ENCODE results near the gene RABAC1. TPM values are rescaled to one million over a fixed set of nuclear protein-coding genes. Genes with fewer than 3 reads are reported as not detected.
A peak's percentile ranks its signal among the peaks of the same experiment; 100 is the strongest.
"Not testable (repeated sequence)": the region's sequence is repeated elsewhere in the genome, so short reads cannot be mapped to it uniquely, and the experiment has no call there.

RABAC1 gene
- total RNA-seq, 2 experiments from 2014 or later = 35.3 to 49.7 TPM

DNA sequence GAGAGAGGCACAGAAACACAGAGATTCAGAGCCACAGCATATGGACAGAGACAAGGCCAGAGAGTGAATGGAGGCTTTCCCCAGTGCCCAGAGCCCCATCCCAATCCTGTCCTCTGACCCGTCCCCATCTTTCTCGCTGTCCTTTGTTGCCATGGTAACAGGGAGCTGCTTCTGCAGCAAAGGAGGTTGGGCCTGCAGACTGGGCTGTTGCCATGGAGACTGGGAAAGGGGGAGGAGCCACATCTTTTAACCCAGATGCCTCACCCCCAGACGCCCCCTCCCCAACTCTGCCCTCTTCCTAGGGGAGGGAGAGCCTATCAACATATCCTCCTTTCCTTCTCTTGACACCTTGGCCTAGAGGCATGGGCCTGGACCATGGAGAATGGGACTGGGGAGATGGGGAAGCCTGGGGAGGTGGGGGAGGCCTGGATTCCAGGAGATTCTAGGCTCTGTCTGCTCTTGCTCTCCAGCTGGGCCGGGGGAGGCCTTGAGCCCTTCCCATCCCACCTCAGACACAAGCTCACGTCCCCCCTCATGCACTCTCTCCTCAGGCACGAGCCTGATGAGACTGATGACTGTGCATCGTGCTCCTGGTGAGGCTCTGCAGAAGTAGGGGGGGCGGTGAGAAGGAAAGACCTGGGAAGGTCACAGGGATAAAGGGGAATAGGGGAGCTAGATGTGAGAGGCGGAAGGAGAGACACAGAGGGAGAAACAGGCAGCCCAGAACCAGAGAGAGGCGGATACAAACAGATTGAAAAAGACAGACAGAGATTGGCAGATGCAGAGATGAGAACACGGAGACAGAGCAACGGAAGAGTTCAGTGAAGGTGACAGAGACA lies 37.1 kb upstream of the RABAC1 start:
- H3K27me3 Mint-ChIP-seq = peaks cover 52% of the 10 kb centered on the region
- no peak overlapping the region for H3K27ac Mint-ChIP-seq
- ATAC-seq (no peak), DNase-seq (peak; percentile 22)
- CTCF ChIA-PET = interaction anchor here (0.5 to 0.7 kb wide), 3 partner anchors 108 to 1175 kb away, joined by 3 read pairs; no protein-coding TSS in a partner anchor
- no peak overlapping the region for H3K4me3 Mint-ChIP-seq
- H3K36me3 Mint-ChIP-seq (ENCODE audit: low read depth) = no peaks in the 10 kb centered on the region
- no peaks in the 10 kb centered on the region for H3K9me3 Mint-ChIP-seq (ENCODE audit: low read depth)
- peaks cover 29% of the 10 kb centered on the region for H3K4me1 Mint-ChIP-seq
- intact Hi-C loops (cut with DNase I, micrococcal nuclease) = loop anchor here in 1 of 2 experiments (5.0 kb wide), 1 partner anchor 36 kb away; no protein-coding TSS in a partner anchor
- POLR2A ChIA-PET = no interaction called here

DNA sequence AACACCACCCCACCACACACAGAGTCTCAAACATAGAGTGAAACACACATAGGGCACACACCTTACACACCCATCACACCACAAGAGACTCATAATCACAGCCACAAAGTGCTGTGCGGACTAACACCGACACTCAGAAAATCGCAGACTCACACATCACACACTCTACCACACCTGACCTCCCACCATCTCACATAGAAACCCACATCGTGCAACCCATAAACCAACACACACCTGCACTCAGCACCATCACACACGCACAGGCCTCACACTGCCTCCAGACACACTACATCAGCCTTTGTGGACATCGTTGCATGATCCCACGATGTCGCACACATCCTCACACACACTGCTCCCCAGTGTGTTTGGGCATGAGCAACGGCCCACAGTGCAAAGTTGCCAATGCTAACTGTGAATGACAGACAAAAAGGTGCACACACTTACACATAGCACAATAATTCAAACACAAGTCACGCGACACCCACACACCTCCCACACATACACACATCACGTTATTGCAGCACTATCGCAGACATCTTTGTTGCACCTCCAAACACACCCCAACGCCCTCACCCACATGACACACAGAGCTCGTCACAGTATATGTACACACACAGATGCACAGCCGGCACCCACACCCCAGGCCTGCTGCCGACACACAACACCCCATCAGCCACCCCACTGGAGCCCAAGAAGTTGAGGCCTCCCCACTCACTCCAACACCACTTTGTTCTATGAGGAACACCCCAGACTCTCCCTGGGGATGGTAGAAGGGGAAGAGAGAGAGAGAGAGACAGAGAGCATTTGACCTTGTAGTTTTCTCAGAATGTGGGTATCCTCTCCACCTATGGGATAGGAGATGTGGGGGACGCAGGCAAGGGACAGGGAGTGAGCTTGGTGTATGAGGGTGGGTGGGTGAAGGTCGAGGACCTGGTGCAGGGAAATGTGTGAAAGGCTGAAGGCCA lies 36.2 kb upstream of the RABAC1 start:
- POLR2A ChIA-PET = no interaction called here

GRCh38 chr19:41994521-41994971 lies 35.4 kb upstream of the RABAC1 start:
- ATAC-seq (peak; percentile 11), DNase-seq (peak; percentile 34)
- Mint-ChIP-seq H3K4me3 (peak overlapping the region; percentile 2), H3K27ac (no peak overlapping the region), H3K27me3 (peaks cover 39% of the 10 kb centered on the region), H3K4me1 (peaks cover 29% of the 10 kb centered on the region), H3K36me3 (ENCODE audit: low read depth) (no peaks in the 10 kb centered on the region), H3K9me3 (ENCODE audit: low read depth) (no peaks in the 10 kb centered on the region)
- POLR2A ChIA-PET = no interaction called here
- CTCF ChIA-PET = interaction anchor here (0.5 kb wide), 1 partner anchor 224 kb away, joined by 5 read pairs; no protein-coding TSS in a partner anchor
- intact Hi-C loops (cut with DNase I, micrococcal nuclease) = loop anchor here (1.0 to 5.0 kb wide), 2 partner anchors 35 to 58 kb away; partner anchors contain the start of gene RABAC1 (in 1 of the 2)

More for the DNA sequence above, 36.2 kb upstream of the RABAC1 start:
- Mint-ChIP-seq H3K27me3 (peaks cover 46% of the 10 kb centered on the region), H3K36me3 (ENCODE audit: low read depth) (no peaks in the 10 kb centered on the region), H3K9me3 (ENCODE audit: low read depth) (no peaks in the 10 kb centered on the region), H3K27ac (no peak overlapping the region), H3K4me3 (peak overlapping the region; percentile 2), H3K4me1 (peaks cover 29% of the 10 kb centered on the region)
- no peak for ATAC-seq
- CTCF ChIA-PET = interaction anchor here (0.7 kb wide), 1 partner anchor 1174 kb away, joined by 3 read pairs; no protein-coding TSS in a partner anchor
- DNase-seq = no peak
- intact Hi-C loops (cut with DNase I, micrococcal nuclease) = loop anchor here (1.0 to 5.0 kb wide), 3 partner anchors 36 to 57 kb away; partner anchors contain the start of gene RABAC1 (in 1 of the 2)

DNA sequence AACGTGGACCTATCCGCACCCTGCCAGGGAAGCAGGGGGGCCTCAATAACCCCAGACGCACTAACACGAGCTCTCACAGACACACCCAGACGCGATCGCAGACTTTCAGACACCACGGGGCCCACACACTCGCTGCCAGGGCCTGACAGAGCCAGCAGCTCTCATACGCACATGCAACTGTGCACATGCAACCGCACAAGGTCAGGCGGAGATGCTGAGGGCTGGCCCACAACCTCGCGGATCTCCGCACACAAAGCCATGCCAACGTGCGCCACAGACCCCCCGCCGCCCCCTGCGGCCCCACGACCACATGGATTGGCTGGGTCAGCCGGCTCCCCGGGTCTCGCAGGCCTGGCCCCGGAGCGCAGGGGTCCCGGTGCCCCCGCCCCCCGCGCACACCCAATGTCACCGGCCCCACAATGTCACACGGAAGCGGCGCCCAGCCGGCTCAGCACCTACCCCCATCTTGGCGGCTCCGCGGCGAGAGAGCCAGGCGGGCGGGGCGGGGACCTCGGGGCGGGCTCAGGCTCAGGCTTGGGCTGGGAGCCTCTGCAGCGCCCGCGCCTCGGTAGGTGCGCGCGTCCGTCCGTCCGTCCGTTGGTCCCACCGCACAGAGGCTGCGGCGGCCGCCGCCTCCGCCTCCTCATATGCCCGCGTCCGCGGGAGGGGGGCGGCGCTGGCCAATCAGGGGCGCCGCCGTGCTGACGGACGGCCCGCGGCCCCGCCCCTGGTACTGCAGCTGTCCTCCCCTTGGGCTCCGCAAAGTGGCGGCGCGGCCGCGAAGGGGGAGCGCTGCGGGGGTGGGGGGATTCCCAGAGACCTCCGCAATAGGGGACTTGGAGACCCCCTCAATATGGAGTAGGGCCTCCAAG lies 34.7 kb upstream of the RABAC1 start, which contains the start of gene ATP1A3:
TSS of gene ATP1A3 (minus strand) at position 619 of the 872 bp plus-strand sequence. CDS start at position 465, 154 bp downstream.
- Mint-ChIP-seq H3K27ac (no peak within 1 kb of the TSS), H3K4me3 (peak within 1 kb of the TSS; percentile 71), H3K27me3 (peaks cover 35% of the 10 kb centered on the region), H3K4me1 (peaks cover 26% of the 10 kb centered on the region), H3K9me3 (ENCODE audit: low read depth) (no peaks in the 10 kb centered on the region), H3K36me3 (ENCODE audit: low read depth) (no peaks in the 10 kb centered on the region)
- ChIA-PET CTCF (interaction anchor here (0.5 kb wide), 2 partner anchors 29 to 223 kb away, joined by 3 to 5 read pairs; no protein-coding TSS in a partner anchor), POLR2A (no interaction called here)
- DNase-seq = peak; percentile 74
- peak; percentile 78 for ATAC-seq
- intact Hi-C loops (cut with DNase I, micrococcal nuclease) = loop anchor here (1.0 to 5.0 kb wide), 2 partner anchors 35 to 58 kb away; partner anchors contain the start of gene RABAC1 (in 1 of the 2)

DNA sequence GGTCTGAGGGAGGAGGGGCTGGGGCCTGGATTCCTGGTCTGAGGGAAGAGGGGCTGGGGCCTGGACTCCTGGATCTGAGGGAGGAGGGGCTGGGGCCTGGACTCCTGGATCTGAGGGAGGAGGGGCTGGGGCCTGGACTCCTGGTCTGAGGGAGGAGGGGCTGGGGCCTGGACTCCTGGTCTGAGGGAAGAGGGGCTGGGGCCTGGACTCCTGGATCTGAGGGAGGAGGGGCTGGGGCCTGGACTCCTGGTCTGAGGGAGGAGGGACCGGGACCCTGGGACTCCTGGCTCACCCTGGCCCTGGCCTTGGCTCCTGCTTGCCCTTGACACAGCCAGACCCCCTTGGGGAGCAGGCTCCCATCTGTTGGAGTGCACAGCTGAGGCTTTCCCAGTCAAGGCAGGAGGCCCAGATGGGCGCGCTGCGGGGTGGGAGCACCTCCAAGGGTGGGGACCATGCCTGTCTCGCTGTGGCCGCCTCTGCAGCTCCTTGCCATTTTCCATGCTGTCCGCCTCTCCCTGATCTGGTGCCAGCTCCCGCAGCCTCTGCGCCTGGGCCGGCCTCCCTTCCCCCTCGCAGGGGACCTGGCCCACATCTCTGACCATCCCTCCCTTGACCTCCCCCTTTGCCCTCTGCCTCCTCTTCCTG lies 32.9 kb upstream of the RABAC1 start:
- ATAC-seq; H3K27ac Mint-ChIP-seq; DNase-seq; POLR2A ChIA-PET; H3K9me3 Mint-ChIP-seq (ENCODE audit: low read depth); H3K4me3 Mint-ChIP-seq; H3K36me3 Mint-ChIP-seq (ENCODE audit: low read depth): not testable (repeated sequence)
- CTCF ChIA-PET = interaction anchor here (0.6 kb wide), 1 partner anchor 399 kb away, joined by 4 read pairs; no protein-coding TSS in a partner anchor
- H3K27me3 Mint-ChIP-seq = peaks cover 26% of the 10 kb centered on the region
- H3K4me1 Mint-ChIP-seq = peaks cover 18% of the 10 kb centered on the region
- intact Hi-C loops (cut with DNase I, micrococcal nuclease) = loop anchor here in 1 of 2 experiments (5.0 kb wide), 1 partner anchor 60 kb away; no protein-coding TSS in a partner anchor

GRCh38 chr19:41991025-41991424 lies 31.9 kb upstream of the RABAC1 start:
- CTCF ChIA-PET = no interaction called here
- POLR2A ChIA-PET = no interaction called here

DNA sequence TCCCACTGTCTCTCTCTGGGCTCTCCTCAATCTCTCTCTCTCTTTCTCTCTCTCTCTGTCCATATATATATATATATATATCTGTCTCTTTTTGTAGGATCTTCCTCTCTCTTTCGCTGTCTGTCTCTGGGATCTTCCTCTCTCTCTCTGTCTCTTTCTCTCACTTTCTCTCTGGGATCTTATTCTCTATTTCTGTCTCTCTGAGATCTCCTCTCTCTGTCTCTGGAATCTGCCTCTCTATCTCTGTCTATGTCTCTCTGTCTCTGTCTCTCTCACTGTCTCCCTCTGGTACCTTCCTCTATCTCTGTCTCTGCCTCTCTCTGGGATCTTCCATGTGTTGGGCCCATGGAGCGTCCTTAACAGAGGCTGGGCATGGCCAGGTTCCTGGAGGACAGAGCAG lies 31.5 kb upstream of the RABAC1 start:
- Mint-ChIP-seq H3K27me3 (peaks cover 14% of the 10 kb centered on the region), H3K9me3 (ENCODE audit: low read depth) (no peaks in the 10 kb centered on the region), H3K36me3 (ENCODE audit: low read depth) (no peaks in the 10 kb centered on the region), H3K4me3 (no peak overlapping the region), H3K4me1 (peaks cover 12% of the 10 kb centered on the region), H3K27ac (no peak overlapping the region)
- intact Hi-C loops (cut with DNase I, micrococcal nuclease) = loop anchor here in 1 of 2 experiments (5.0 kb wide), 1 partner anchor 62 kb away; no protein-coding TSS in a partner anchor
- CTCF ChIA-PET = no interaction called here
- POLR2A ChIA-PET = no interaction called here
- no peak for ATAC-seq
- DNase-seq = no peak

More at GRCh38 chr19:41991025-41991424, 31.9 kb upstream of the RABAC1 start:
- Mint-ChIP-seq H3K27ac (no peak overlapping the region), H3K36me3 (ENCODE audit: low read depth) (no peaks in the 10 kb centered on the region), H3K4me1 (peaks cover 12% of the 10 kb centered on the region), H3K4me3 (no peak overlapping the region), H3K9me3 (ENCODE audit: low read depth) (no peaks in the 10 kb centered on the region), H3K27me3 (peaks cover 17% of the 10 kb centered on the region)
- DNase-seq = no peak
- intact Hi-C loops (cut with DNase I, micrococcal nuclease) = loop anchor here in 1 of 2 experiments (5.0 kb wide), 1 partner anchor 61 kb away; no protein-coding TSS in a partner anchor
- no peak for ATAC-seq

GRCh38 chr19:41990028-41990427 lies 30.9 kb upstream of the RABAC1 start:
- CTCF ChIA-PET = no interaction called here
- Mint-ChIP-seq H3K27ac (no peak overlapping the region), H3K36me3 (ENCODE audit: low read depth) (no peaks in the 10 kb centered on the region), H3K9me3 (ENCODE audit: low read depth) (no peaks in the 10 kb centered on the region), H3K4me3 (no peak overlapping the region), H3K4me1 (peaks cover 11% of the 10 kb centered on the region), H3K27me3 (peaks cover 9% of the 10 kb centered on the region)
- ATAC-seq (no peak), DNase-seq (no peak)
- POLR2A ChIA-PET = no interaction called here
- intact Hi-C loops (cut with DNase I, micrococcal nuclease) = loop anchor here in 1 of 2 experiments (5.0 kb wide), 1 partner anchor 62 kb away; no protein-coding TSS in a partner anchor

GRCh38 chr19:41988947-41989346 lies 29.8 kb upstream of the RABAC1 start:
- Mint-ChIP-seq H3K4me3 (no peak overlapping the region), H3K9me3 (ENCODE audit: low read depth) (no peaks in the 10 kb centered on the region), H3K4me1 (peaks cover 5% of the 10 kb centered on the region), H3K36me3 (ENCODE audit: low read depth) (no peaks in the 10 kb centered on the region), H3K27ac (no peak overlapping the region), H3K27me3 (peaks cover 3% of the 10 kb centered on the region)
- CTCF ChIA-PET = interaction anchor here (0.6 to 1.0 kb wide), 2 partner anchors 8 to 10 kb away, joined by 3 to 4 read pairs; no protein-coding TSS in a partner anchor
- DNase-seq (no peak), ATAC-seq (no peak)
- intact Hi-C loops (cut with DNase I, micrococcal nuclease) = no loop called here
- POLR2A ChIA-PET = no interaction called here

All from activated CD4-positive, alpha-beta T cell treated with anti-CD3 and anti-CD28 coated beads for 36 hours (primary cell).